Measurements from ENCODE around the gene DSG3.

Gene DSG3

DNA sequence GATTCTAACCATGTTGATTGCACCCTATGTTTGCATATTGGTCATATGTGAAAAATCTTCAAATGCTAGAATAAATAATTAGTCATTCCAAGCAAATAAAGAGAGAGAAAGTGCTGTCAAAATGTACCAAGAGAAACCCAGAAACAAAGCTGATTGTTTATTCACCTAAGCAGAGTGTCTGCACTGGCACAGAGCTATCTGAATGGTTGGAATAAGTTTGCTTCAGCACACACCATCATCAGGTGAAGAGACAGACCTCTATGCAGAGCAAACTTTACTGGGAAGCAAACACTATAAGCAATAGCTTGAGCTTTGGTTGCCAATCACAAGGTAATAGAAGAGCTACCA lies 45.5 kb upstream of the DSG3 start:
- peak overlapping the region in 1 of 3 experiments; percentile 78 for H3K27ac Mint-ChIP-seq
- H3K36me3 Mint-ChIP-seq (ENCODE audit: low read depth), result no peaks in the 10 kb centered on the region
- no peaks in the 10 kb centered on the region for H3K27me3 Mint-ChIP-seq (ENCODE audit: low read depth)
- no peaks in the 10 kb centered on the region for H3K9me3 Mint-ChIP-seq
- H3K4me1 Mint-ChIP-seq, result peaks cover 35% of the 10 kb centered on the region
- H3K4me3 Mint-ChIP-seq, result no peak overlapping the region
- TF ChIP-seq, protein P1, sequence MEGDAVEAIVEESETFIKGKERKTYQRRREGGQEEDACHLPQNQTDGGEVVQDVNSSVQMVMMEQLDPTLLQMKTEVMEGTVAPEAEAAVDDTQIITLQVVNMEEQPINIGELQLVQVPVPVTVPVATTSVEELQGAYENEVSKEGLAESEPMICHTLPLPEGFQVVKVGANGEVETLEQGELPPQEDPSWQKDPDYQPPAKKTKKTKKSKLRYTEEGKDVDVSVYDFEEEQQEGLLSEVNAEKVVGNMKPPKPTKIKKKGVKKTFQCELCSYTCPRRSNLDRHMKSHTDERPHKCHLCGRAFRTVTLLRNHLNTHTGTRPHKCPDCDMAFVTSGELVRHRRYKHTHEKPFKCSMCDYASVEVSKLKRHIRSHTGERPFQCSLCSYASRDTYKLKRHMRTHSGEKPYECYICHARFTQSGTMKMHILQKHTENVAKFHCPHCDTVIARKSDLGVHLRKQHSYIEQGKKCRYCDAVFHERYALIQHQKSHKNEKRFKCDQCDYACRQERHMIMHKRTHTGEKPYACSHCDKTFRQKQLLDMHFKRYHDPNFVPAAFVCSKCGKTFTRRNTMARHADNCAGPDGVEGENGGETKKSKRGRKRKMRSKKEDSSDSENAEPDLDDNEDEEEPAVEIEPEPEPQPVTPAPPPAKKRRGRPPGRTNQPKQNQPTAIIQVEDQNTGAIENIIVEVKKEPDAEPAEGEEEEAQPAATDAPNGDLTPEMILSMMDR (IDR thresholded peaks at IDR 0.05; ENCODE audit: unreplicated experiment in 3 of 3), result no peak

DNA sequence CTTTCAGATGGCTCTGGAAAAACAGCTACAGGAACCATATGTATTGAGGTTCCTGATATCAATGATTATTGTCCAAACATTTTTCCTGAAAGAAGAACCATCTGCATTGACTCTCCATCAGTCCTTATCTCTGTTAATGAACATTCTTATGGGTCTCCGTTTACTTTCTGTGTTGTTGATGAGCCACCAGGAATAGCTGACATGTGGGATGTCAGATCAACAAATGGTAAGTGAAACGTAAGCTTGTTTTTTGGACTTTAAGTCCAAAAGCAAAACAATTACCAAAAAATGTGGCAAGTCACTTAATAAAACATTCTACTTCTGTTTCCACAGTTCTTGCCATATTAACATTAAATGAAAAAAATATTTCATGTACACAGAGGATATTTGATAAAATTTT lies 44.1 kb upstream of the DSG3 start:
- Mint-ChIP-seq H3K36me3 (ENCODE audit: low read depth) (no peaks in the 10 kb centered on the region), H3K27me3 (ENCODE audit: low read depth) (no peaks in the 10 kb centered on the region), H3K9me3 (no peaks in the 10 kb centered on the region), H3K27ac (no peak overlapping the region), H3K4me3 (no peak overlapping the region), H3K4me1 (peaks cover 25% of the 10 kb centered on the region)
- TF ChIP-seq, protein P1 (IDR thresholded peaks at IDR 0.05; ENCODE audit: unreplicated experiment in 3 of 3), result no peak

DNA sequence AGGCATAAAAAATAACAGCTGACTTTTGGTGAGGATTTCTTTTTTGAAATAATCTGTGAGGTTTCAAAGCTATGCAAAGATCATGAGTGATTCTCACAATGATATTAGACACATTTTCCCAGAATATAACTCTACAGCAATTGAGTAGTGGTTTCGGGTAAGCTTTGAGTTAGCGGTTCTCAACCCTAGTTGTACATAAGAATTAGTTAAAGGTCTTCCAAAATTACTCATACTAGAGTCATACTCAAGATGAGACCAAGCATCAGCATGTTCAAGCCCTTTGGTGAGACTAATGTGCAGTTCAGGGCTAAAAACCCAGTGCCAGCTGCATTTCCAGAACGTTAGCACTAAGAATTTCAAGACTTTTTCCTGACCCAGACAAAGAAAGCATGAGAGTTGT lies 39.9 kb upstream of the DSG3 start:
- TF ChIP-seq, protein P1 (IDR thresholded peaks at IDR 0.05; ENCODE audit: unreplicated experiment in 3 of 3), result no peak
- no peak overlapping the region for H3K4me3 Mint-ChIP-seq
- H3K36me3 Mint-ChIP-seq (ENCODE audit: low read depth), result no peaks in the 10 kb centered on the region
- no peaks in the 10 kb centered on the region for H3K27me3 Mint-ChIP-seq (ENCODE audit: low read depth)
- no peak overlapping the region for H3K27ac Mint-ChIP-seq
- H3K4me1 Mint-ChIP-seq, result no peaks in the 10 kb centered on the region
- no peaks in the 10 kb centered on the region for H3K9me3 Mint-ChIP-seq

DNA sequence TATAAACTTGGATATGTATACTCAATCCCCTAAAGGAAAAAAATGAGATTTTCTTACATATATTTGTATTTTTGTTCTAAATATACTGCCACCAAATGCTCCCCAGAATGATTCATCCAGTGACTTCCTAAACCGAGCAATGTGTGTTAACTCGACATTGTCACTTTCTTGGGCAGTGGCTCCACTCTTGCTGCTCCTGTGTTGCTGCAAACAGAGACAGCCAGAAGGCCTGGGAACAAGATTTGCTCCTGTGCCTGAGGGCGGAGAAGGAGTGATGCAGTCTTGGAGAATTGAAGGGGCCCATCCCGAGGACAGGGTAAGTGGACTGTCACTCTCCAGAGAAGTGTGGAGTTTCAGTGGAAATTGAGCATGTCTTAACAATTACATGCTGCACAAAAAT lies 38.3 kb upstream of the DSG3 start:
- Mint-ChIP-seq H3K4me3 (no peak overlapping the region), H3K4me1 (no peaks in the 10 kb centered on the region), H3K27ac (no peak overlapping the region), H3K9me3 (no peaks in the 10 kb centered on the region), H3K27me3 (ENCODE audit: low read depth) (no peaks in the 10 kb centered on the region), H3K36me3 (ENCODE audit: low read depth) (no peaks in the 10 kb centered on the region)
- TF ChIP-seq, protein P1 (IDR thresholded peaks at IDR 0.05; ENCODE audit: unreplicated experiment in 3 of 3), result no peak

DNA sequence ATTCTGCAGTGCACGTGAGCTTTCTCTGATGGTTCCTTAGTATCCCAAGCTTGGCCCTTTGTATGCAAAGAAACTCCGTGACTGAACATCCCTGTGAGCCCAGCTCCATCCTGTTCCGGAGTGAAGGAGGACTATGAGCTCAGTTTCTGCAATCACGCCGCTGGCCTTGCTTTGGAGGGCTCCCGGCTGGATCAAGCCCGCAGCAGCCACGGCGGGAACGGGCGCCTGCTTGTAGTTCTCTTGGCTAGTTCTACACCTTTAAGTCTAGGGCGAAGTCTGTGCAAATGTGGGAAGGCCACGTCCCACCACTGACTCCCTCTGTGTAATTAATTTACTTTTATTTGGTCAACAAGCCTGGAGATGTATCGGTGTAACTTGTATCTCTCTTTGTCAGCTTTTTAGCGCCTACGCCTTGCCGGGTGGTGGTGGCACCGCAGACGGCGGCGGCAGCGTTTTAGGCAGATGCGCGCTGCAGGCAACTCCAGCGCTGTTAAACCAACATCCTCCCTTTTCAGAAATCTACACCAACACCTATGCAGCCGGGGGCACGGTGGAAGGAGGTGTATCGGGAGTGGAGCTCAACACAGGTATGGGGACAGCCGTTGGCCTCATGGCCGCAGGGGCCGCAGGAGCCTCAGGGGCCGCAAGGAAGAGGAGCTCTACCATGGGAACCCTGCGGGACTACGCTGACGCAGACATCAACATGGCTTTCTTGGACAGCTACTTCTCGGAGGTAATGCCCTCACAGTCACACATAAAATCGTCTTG lies 36.6 kb upstream of the DSG3 start:
- Mint-ChIP-seq H3K4me1 (no peaks in the 10 kb centered on the region), H3K27me3 (ENCODE audit: low read depth) (no peaks in the 10 kb centered on the region), H3K36me3 (ENCODE audit: low read depth) (no peaks in the 10 kb centered on the region), H3K27ac (no peak overlapping the region), H3K4me3 (no peak overlapping the region), H3K9me3 (no peaks in the 10 kb centered on the region)
- TF ChIP-seq, protein P1 (IDR thresholded peaks at IDR 0.05; ENCODE audit: unreplicated experiment in 3 of 3), result no peak

DNA sequence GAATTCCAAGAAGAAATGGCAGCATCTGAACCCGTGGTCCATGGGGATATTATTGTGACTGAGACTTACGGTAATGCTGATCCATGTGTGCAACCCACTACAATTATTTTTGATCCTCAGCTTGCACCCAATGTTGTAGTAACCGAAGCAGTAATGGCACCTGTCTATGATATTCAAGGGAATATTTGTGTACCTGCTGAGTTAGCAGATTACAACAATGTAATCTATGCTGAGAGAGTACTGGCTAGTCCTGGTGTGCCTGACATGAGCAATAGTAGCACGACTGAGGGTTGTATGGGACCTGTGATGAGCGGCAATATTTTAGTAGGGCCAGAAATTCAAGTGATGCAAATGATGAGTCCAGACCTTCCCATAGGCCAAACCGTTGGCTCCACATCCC lies 34.4 kb upstream of the DSG3 start:
- H3K4me3 Mint-ChIP-seq, result no peak overlapping the region
- H3K27ac Mint-ChIP-seq, result no peak overlapping the region
- no peaks in the 10 kb centered on the region for H3K9me3 Mint-ChIP-seq
- TF ChIP-seq, protein P1 (IDR thresholded peaks at IDR 0.05; ENCODE audit: unreplicated experiment in 3 of 3), result no peak
- no peaks in the 10 kb centered on the region for H3K36me3 Mint-ChIP-seq (ENCODE audit: low read depth)
- no peaks in the 10 kb centered on the region for H3K27me3 Mint-ChIP-seq (ENCODE audit: low read depth)
- no peaks in the 10 kb centered on the region for H3K4me1 Mint-ChIP-seq
